ENCODE measurements around the gene BGN.

The BGN gene

GRCh38 chrX:153446636-153446936, 48.2 kb upstream of the BGN start:
- TF ChIP-seq RAD21 (IDR thresholded peaks at IDR 0.05; ENCODE audit: low read depth) (no peak), EP300 (IDR thresholded peaks at IDR 0.05; ENCODE audit: borderline replicate concordance) (no peak), TEAD4 (IDR thresholded peaks at IDR 0.05) (no peak), CREB1 (IDR thresholded peaks at IDR 0.05; ENCODE audit: low read depth) (no peak), REST (IDR thresholded peaks at IDR 0.05; ENCODE audit: low read depth) (no peak), NFIC (IDR thresholded peaks at IDR 0.05) (no peak), USF1 (IDR thresholded peaks at IDR 0.05) (no peak), TCF12 (IDR thresholded peaks at IDR 0.05; ENCODE audit: low read depth) (no peak), YY1 (IDR thresholded peaks at IDR 0.05; ENCODE audit: low read depth) (no peak), ZBTB7A (IDR thresholded peaks at IDR 0.05; ENCODE audit: low read depth) (no peak), FOXM1 (IDR thresholded peaks at IDR 0.05; ENCODE audit: borderline replicate concordance, low read depth) (no peak), TAF1 (IDR thresholded peaks at IDR 0.05; ENCODE audit: low read depth) (no peak), MAX (IDR thresholded peaks at IDR 0.05) (no peak), EGR1 (IDR thresholded peaks at IDR 0.05) (no peak), CEBPB (IDR thresholded peaks at IDR 0.05) (no peak)

- TF ChIP-seq FOXM1 (IDR thresholded peaks at IDR 0.05; ENCODE audit: borderline replicate concordance, low read depth) = no peak
Measured at GRCh38 chrX:153446950-153447580, 47.7 kb upstream of the BGN start.

GRCh38 chrX:153447581-153447960, 47.2 kb upstream of the BGN start:
- TF ChIP-seq ZBTB7A (IDR thresholded peaks at IDR 0.05; ENCODE audit: low read depth) (no peak), FOXM1 (IDR thresholded peaks at IDR 0.05; ENCODE audit: borderline replicate concordance, low read depth) (no peak), YY1 (IDR thresholded peaks at IDR 0.05; ENCODE audit: low read depth) (no peak), REST (IDR thresholded peaks at IDR 0.05; ENCODE audit: low read depth) (no peak), EP300 (IDR thresholded peaks at IDR 0.05; ENCODE audit: borderline replicate concordance) (no peak), MAX (IDR thresholded peaks at IDR 0.05) (no peak)

- no peak for TF ChIP-seq TCF12 (IDR thresholded peaks at IDR 0.05; ENCODE audit: low read depth)
- no peak for TF ChIP-seq MAX (IDR thresholded peaks at IDR 0.05)
- TF ChIP-seq EGR1 (IDR thresholded peaks at IDR 0.05) = no peak
- no peak for TF ChIP-seq USF1 (IDR thresholded peaks at IDR 0.05)
- TF ChIP-seq ZBTB7A (IDR thresholded peaks at IDR 0.05; ENCODE audit: low read depth) = no peak
- TF ChIP-seq CREB1 (IDR thresholded peaks at IDR 0.05; ENCODE audit: low read depth) = no peak
- no peak for TF ChIP-seq FOXM1 (IDR thresholded peaks at IDR 0.05; ENCODE audit: borderline replicate concordance, low read depth)
Measured at GRCh38 chrX:153448556-153449367, 46.0 kb upstream of the BGN start.

- TF ChIP-seq MAX (IDR thresholded peaks at IDR 0.05) (no peak), REST (IDR thresholded peaks at IDR 0.05; ENCODE audit: low read depth) (no peak), YY1 (IDR thresholded peaks at IDR 0.05; ENCODE audit: low read depth) (no peak), USF1 (IDR thresholded peaks at IDR 0.05) (no peak), RAD21 (IDR thresholded peaks at IDR 0.05; ENCODE audit: low read depth) (no peak), TAF1 (IDR thresholded peaks at IDR 0.05; ENCODE audit: low read depth) (no peak), EP300 (IDR thresholded peaks at IDR 0.05; ENCODE audit: borderline replicate concordance) (no peak), ZBTB7A (IDR thresholded peaks at IDR 0.05; ENCODE audit: low read depth) (no peak), CEBPB (IDR thresholded peaks at IDR 0.05) (no peak), EGR1 (IDR thresholded peaks at IDR 0.05) (no peak), TCF12 (IDR thresholded peaks at IDR 0.05; ENCODE audit: low read depth) (no peak), NFIC (IDR thresholded peaks at IDR 0.05) (no peak), FOXM1 (IDR thresholded peaks at IDR 0.05; ENCODE audit: borderline replicate concordance, low read depth) (no peak), TEAD4 (IDR thresholded peaks at IDR 0.05) (no peak), CREB1 (IDR thresholded peaks at IDR 0.05; ENCODE audit: low read depth) (no peak)
Measured at GRCh38 chrX:153449368-153450113, 45.2 kb upstream of the BGN start.

Measured in Ishikawa (cell line).